HG03060 (cell line): ENCODE measurements around the gene MKNK1.

ENCODE experiments used
- ATAC-seq: cut with Tn5 transposase; IDR thresholded peaks from one replicate; pipeline ENCODE4 v1.9.1; 2021; ENCODE audit warnings: low read depth, moderate number of reproducible peaks; ENCODE audit not compliant: unreplicated experiment

MKNK1 gene

GRCh38 chr1:46545784-46546183 lies 58.3 kb downstream of the MKNK1 start:
- ATAC-seq = no peak

GRCh38 chr1:46544561-46545240 lies 59.4 kb downstream of the MKNK1 start:
- no peak for ATAC-seq

GRCh38 chr1:46543761-46544560 lies 60.1 kb downstream of the MKNK1 start:
- no peak for ATAC-seq

GRCh38 chr1:46543382-46543760 lies 60.7 kb downstream of the MKNK1 start:
- no peak for ATAC-seq

GRCh38 chr1:46539972-46540371 lies 64.1 kb downstream of the MKNK1 start:
- ATAC-seq = no peak

- no peak for ATAC-seq
Measured at GRCh38 chr1:46538147-46538546, 65.9 kb downstream of the MKNK1 start.

GRCh38 chr1:46537651-46538050 lies 66.4 kb downstream of the MKNK1 start:
- no peak for ATAC-seq

- ATAC-seq = no peak
Measured at GRCh38 chr1:46536527-46536926, 67.5 kb downstream of the MKNK1 start.

- no peak for ATAC-seq
Measured at GRCh38 chr1:46535063-46535462, 69.0 kb downstream of the MKNK1 start.

- ATAC-seq = no peak
Measured at GRCh38 chr1:46533179-46533864, 70.7 kb downstream of the MKNK1 start.

- no peak for ATAC-seq
Measured at GRCh38 chr1:46532498-46533178, 71.4 kb downstream of the MKNK1 start.

- no peak for ATAC-seq
Measured at GRCh38 chr1:46532095-46532494, 72.0 kb downstream of the MKNK1 start.

- ATAC-seq = no peak
Measured at GRCh38 chr1:46530791-46531409, 73.2 kb downstream of the MKNK1 start.

- ATAC-seq = no peak
Measured at GRCh38 chr1:46530311-46530710, 73.8 kb downstream of the MKNK1 start.

- ATAC-seq = no peak
Measured at GRCh38 chr1:46529031-46529630, 74.9 kb downstream of the MKNK1 start.

GRCh38 chr1:46528297-46528955 lies 75.6 kb downstream of the MKNK1 start:
- no peak for ATAC-seq

- ATAC-seq = no peak
Measured at GRCh38 chr1:46527474-46528296, 76.4 kb downstream of the MKNK1 start.

- no peak for ATAC-seq
Measured at GRCh38 chr1:46526691-46527291, 77.3 kb downstream of the MKNK1 start.
